ENCODE measurements around the gene DNAJA2. TPM values are rescaled to one million over a fixed set of nuclear protein-coding genes. Genes with fewer than 3 reads are reported as not detected.

DNAJA2 gene
- total RNA-seq, 2 experiments from 2014 or later: 56.9 to 59.9 TPM

GRCh38 chr16:46997844-46998243 lies 24.4 kb upstream of the DNAJA2 start:
- Mint-ChIP-seq H3K4me3 (no peak overlapping the region), H3K4me1 (ENCODE audit: low read depth) (peaks cover 5% of the 10 kb centered on the region), H3K36me3 (ENCODE audit: low read depth) (no peaks in the 10 kb centered on the region), H3K27me3 (ENCODE audit: low read depth) (no peaks in the 10 kb centered on the region), H3K9me3 (no peaks in the 10 kb centered on the region), H3K27ac (no peak overlapping the region)
- CTCF ChIA-PET: interaction anchor here (0.7 kb wide), 1 partner anchor 22 kb away, joined by 4 read pairs; no protein-coding TSS in a partner anchor
- intact Hi-C loops (cut with micrococcal nuclease): no loop called here
- DNase-seq: no peak

GRCh38 chr16:46996952-46997458 lies 23.5 kb upstream of the DNAJA2 start:
- H3K4me1 Mint-ChIP-seq (ENCODE audit: low read depth): peaks cover 5% of the 10 kb centered on the region
- DNase-seq: no peak
- no peaks in the 10 kb centered on the region for H3K9me3 Mint-ChIP-seq
- CTCF ChIA-PET: interaction anchor here (1.8 kb wide), 1 partner anchor 41 kb away, joined by 6 read pairs; no protein-coding TSS in a partner anchor
- no peaks in the 10 kb centered on the region for H3K27me3 Mint-ChIP-seq (ENCODE audit: low read depth)
- no peak overlapping the region for H3K27ac Mint-ChIP-seq
- no peak overlapping the region for H3K4me3 Mint-ChIP-seq
- intact Hi-C loops (cut with micrococcal nuclease): no loop called here
- H3K36me3 Mint-ChIP-seq (ENCODE audit: low read depth): no peaks in the 10 kb centered on the region

- peak; percentile 51 for DNase-seq
- Mint-ChIP-seq H3K4me1 (ENCODE audit: low read depth) (peaks cover 5% of the 10 kb centered on the region), H3K4me3 (no peak overlapping the region), H3K27ac (peak overlapping the region; percentile 56), H3K36me3 (ENCODE audit: low read depth) (no peaks in the 10 kb centered on the region), H3K27me3 (ENCODE audit: low read depth) (no peaks in the 10 kb centered on the region), H3K9me3 (no peaks in the 10 kb centered on the region)
- intact Hi-C loops (cut with micrococcal nuclease): no loop called here
- CTCF ChIA-PET: interaction anchor here (1.8 kb wide), 1 partner anchor 41 kb away, joined by 6 read pairs; no protein-coding TSS in a partner anchor
These were observed 22.9 kb upstream of the DNAJA2 start for GRCh38 chr16:46996391-46996790.

GRCh38 chr16:46991729-46992704 lies 18.5 kb upstream of the DNAJA2 start:
- Mint-ChIP-seq H3K36me3 (ENCODE audit: low read depth) (no peaks in the 10 kb centered on the region), H3K4me1 (ENCODE audit: low read depth) (peaks cover 5% of the 10 kb centered on the region), H3K27me3 (ENCODE audit: low read depth) (no peaks in the 10 kb centered on the region), H3K9me3 (no peaks in the 10 kb centered on the region), H3K4me3 (no peak overlapping the region), H3K27ac (no peak overlapping the region)
- DNase-seq: no peak
- intact Hi-C loops (cut with micrococcal nuclease): no loop called here
- CTCF ChIA-PET: interaction anchor here (0.6 to 0.8 kb wide), 2 partner anchors 13 to 102 kb away, joined by 3 to 5 read pairs; no protein-coding TSS in a partner anchor

- no peak overlapping the region for H3K4me3 Mint-ChIP-seq
- H3K27ac Mint-ChIP-seq: no peak overlapping the region
- H3K36me3 Mint-ChIP-seq (ENCODE audit: low read depth): no peaks in the 10 kb centered on the region
- DNase-seq: no peak
- CTCF ChIA-PET: interaction anchor here (0.9 to 1.6 kb wide), 2 partner anchors 13 to 156 kb away, joined by 3 read pairs; partner anchors contain the start of gene DNAJA2
- no peaks in the 10 kb centered on the region for H3K9me3 Mint-ChIP-seq
- H3K27me3 Mint-ChIP-seq (ENCODE audit: low read depth): no peaks in the 10 kb centered on the region
- intact Hi-C loops (cut with micrococcal nuclease): no loop called here
- H3K4me1 Mint-ChIP-seq (ENCODE audit: low read depth): peaks cover 1% of the 10 kb centered on the region
These were observed 13.4 kb upstream of the DNAJA2 start for GRCh38 chr16:46986896-46987295.

GRCh38 chr16:46986438-46986837 lies 13.0 kb upstream of the DNAJA2 start:
- H3K27ac Mint-ChIP-seq: no peak overlapping the region
- H3K27me3 Mint-ChIP-seq (ENCODE audit: low read depth): no peaks in the 10 kb centered on the region

GRCh38 chr16:46982335-46982734 lies 8.9 kb upstream of the DNAJA2 start:
- intact Hi-C loops (cut with micrococcal nuclease): no loop called here
- peaks cover 12% of the 10 kb centered on the region for H3K4me1 Mint-ChIP-seq (ENCODE audit: low read depth)
- H3K4me3 Mint-ChIP-seq: no peak overlapping the region
- H3K27ac Mint-ChIP-seq: no peak overlapping the region
- H3K27me3 Mint-ChIP-seq (ENCODE audit: low read depth): no peaks in the 10 kb centered on the region
- H3K36me3 Mint-ChIP-seq (ENCODE audit: low read depth): no peaks in the 10 kb centered on the region
- H3K9me3 Mint-ChIP-seq: no peaks in the 10 kb centered on the region
- CTCF ChIA-PET: no interaction called here
- no peak for DNase-seq

More at GRCh38 chr16:46986438-46986837, 13.0 kb upstream of the DNAJA2 start:
- Mint-ChIP-seq H3K9me3 (no peaks in the 10 kb centered on the region), H3K4me1 (ENCODE audit: low read depth) (peaks cover 2% of the 10 kb centered on the region), H3K4me3 (no peak overlapping the region), H3K36me3 (ENCODE audit: low read depth) (no peaks in the 10 kb centered on the region)
- CTCF ChIA-PET: interaction anchor here (0.9 kb wide), 1 partner anchor 156 kb away, joined by 3 read pairs; no protein-coding TSS in a partner anchor
- DNase-seq: no peak
- intact Hi-C loops (cut with micrococcal nuclease): no loop called here

GRCh38 chr16:46980926-46981325 lies 7.5 kb upstream of the DNAJA2 start:
- H3K9me3 Mint-ChIP-seq: no peaks in the 10 kb centered on the region
- H3K27ac Mint-ChIP-seq: no peak overlapping the region
- no peaks in the 10 kb centered on the region for H3K36me3 Mint-ChIP-seq (ENCODE audit: low read depth)
- H3K27me3 Mint-ChIP-seq (ENCODE audit: low read depth): no peaks in the 10 kb centered on the region
- CTCF ChIA-PET: no interaction called here
- intact Hi-C loops (cut with micrococcal nuclease): no loop called here
- H3K4me3 Mint-ChIP-seq: no peak overlapping the region
- peaks cover 25% of the 10 kb centered on the region for H3K4me1 Mint-ChIP-seq (ENCODE audit: low read depth)
- DNase-seq: no peak

- no peaks in the 10 kb centered on the region for H3K27me3 Mint-ChIP-seq (ENCODE audit: low read depth)
- intact Hi-C loops (cut with micrococcal nuclease): loop anchor here (1.0 to 2.0 kb wide), 2 partner anchors 14 to 138 kb away; no protein-coding TSS in a partner anchor
- peaks cover 10% of the 10 kb centered on the region for H3K36me3 Mint-ChIP-seq (ENCODE audit: low read depth)
- H3K4me1 Mint-ChIP-seq (ENCODE audit: low read depth): peaks cover 46% of the 10 kb centered on the region
- peak overlapping the region; percentile 86 for H3K27ac Mint-ChIP-seq
- no peaks in the 10 kb centered on the region for H3K9me3 Mint-ChIP-seq
- DNase-seq: peak; percentile 34
- H3K4me3 Mint-ChIP-seq: no peak overlapping the region
- CTCF ChIA-PET: interaction anchor here (1.2 kb wide), 1 partner anchor 33 kb away, joined by 3 read pairs; no protein-coding TSS in a partner anchor
These were observed 3.1 kb upstream of the DNAJA2 start for GRCh38 chr16:46976550-46976949.

- H3K4me3 Mint-ChIP-seq: peak overlapping the region; percentile 44
- intact Hi-C loops (cut with micrococcal nuclease): loop anchor here (1.0 to 2.0 kb wide), 3 partner anchors 13 to 153 kb away; no protein-coding TSS in a partner anchor
These were observed 2.5 kb upstream of the DNAJA2 start for GRCh38 chr16:46975908-46976470.

GRCh38 chr16:46975165-46975564 lies 1.7 kb upstream of the DNAJA2 start:
- intact Hi-C loops (cut with micrococcal nuclease): loop anchor here (2.0 kb wide), 1 partner anchor 152 kb away; no protein-coding TSS in a partner anchor
- Mint-ChIP-seq H3K4me1 (ENCODE audit: low read depth) (peaks cover 57% of the 10 kb centered on the region), H3K9me3 (no peaks in the 10 kb centered on the region), H3K4me3 (peak overlapping the region; percentile 93), H3K27me3 (ENCODE audit: low read depth) (no peaks in the 10 kb centered on the region), H3K27ac (peak overlapping the region; percentile 98), H3K36me3 (ENCODE audit: low read depth) (peaks cover 18% of the 10 kb centered on the region)
- CTCF ChIA-PET: interaction anchor here (1.3 to 1.9 kb wide), 3 partner anchors 27 to 138 kb away, joined by 3 to 4 read pairs (median 3); no protein-coding TSS in a partner anchor
- no peak for DNase-seq

More at GRCh38 chr16:46975908-46976470, 2.5 kb upstream of the DNAJA2 start:
- no peak for DNase-seq
- CTCF ChIA-PET: interaction anchor here (1.2 to 1.4 kb wide), 2 partner anchors 32 to 138 kb away, joined by 3 read pairs; no protein-coding TSS in a partner anchor
- peaks cover 50% of the 10 kb centered on the region for H3K4me1 Mint-ChIP-seq (ENCODE audit: low read depth)
- H3K27me3 Mint-ChIP-seq (ENCODE audit: low read depth): no peaks in the 10 kb centered on the region
- peak overlapping the region; percentile 86 for H3K27ac Mint-ChIP-seq
- H3K36me3 Mint-ChIP-seq (ENCODE audit: low read depth): peaks cover 14% of the 10 kb centered on the region
- no peaks in the 10 kb centered on the region for H3K9me3 Mint-ChIP-seq

GRCh38 chr16:46974352-46974751 lies 878 bp upstream of the DNAJA2 start:
- DNase-seq: peak; percentile 52
- peaks cover 57% of the 10 kb centered on the region for H3K4me1 Mint-ChIP-seq (ENCODE audit: low read depth)
- intact Hi-C loops (cut with micrococcal nuclease): loop anchor here (1.0 to 5.0 kb wide), 6 partner anchors 152 to 1393 kb away; partner anchors contain the start of gene SHCBP1
- peak overlapping the region; percentile 98 for H3K27ac Mint-ChIP-seq
- peaks cover 22% of the 10 kb centered on the region for H3K36me3 Mint-ChIP-seq (ENCODE audit: low read depth)
- H3K9me3 Mint-ChIP-seq: no peaks in the 10 kb centered on the region
- CTCF ChIA-PET: interaction anchor here (0.5 to 1.9 kb wide), 6 partner anchors 13 to 150 kb away, joined by 3 to 5 read pairs (median 4); no protein-coding TSS in a partner anchor
- peak overlapping the region; percentile 93 for H3K4me3 Mint-ChIP-seq
- no peaks in the 10 kb centered on the region for H3K27me3 Mint-ChIP-seq (ENCODE audit: low read depth)

Measured in activated naive CD4-positive, alpha-beta T cell treated with anti-CD3 and anti-CD28 coated beads for 36 hours (primary cell).